Neural progenitor cell (in vitro differentiated cells): Measurements from ENCODE around the gene ZNF429. TPM values are rescaled to one million over a fixed set of nuclear protein-coding genes. Genes with fewer than 3 reads are reported as not detected.
"Not testable (repeated sequence)": the region's sequence is repeated elsewhere in the genome, so short reads cannot be mapped to it uniquely, and the experiment has no call there.

ENCODE experiments used
- DNase-seq: peaks from one replicate; pipeline ENCODE4 v3.0.0-alpha.2; 2016; ENCODE audit warnings: low spot score
- H2AFZ ChIP-seq: fragments of 200-600 bp; sonication (generic); replicated peaks from 2 replicates; pipeline ENCODE4 v1.6.1; 2016; ENCODE audit warnings: antibody characterized with exemption
- H3F3A ChIP-seq: fragments of 200-600 bp; sonication (generic); 2 replicates; pipeline ENCODE4 v1.6.1; 2016; ENCODE audit warnings: antibody characterized with exemption, low read depth
- H3K27ac ChIP-seq: fragments of 200-600 bp; sonication (generic); 2 replicates; pipeline ENCODE4 v1.5.1; 2016; ENCODE audit warnings: mild to moderate bottlenecking
- H3K27me3 ChIP-seq: fragments of 200-600 bp; sonication (generic); 2 replicates; pipeline ENCODE4 v1.6.1; 2016; ENCODE audit warnings: mild to moderate bottlenecking, moderate library complexity
- H3K36me3 ChIP-seq: fragments of 200-600 bp; sonication (generic); 2 replicates; pipeline ENCODE4 v1.5.1; 2016
- H3K4me1 ChIP-seq: fragments of 200-600 bp; sonication (generic); 2 replicates; pipeline ENCODE4 v1.6.1; 2016; ENCODE audit warnings: mixed run types
- H3K4me2 ChIP-seq: fragments of 200-600 bp; sonication (generic); 2 replicates; pipeline ENCODE4 v1.6.1; 2016
- H3K4me3 ChIP-seq: fragments of 200-600 bp; sonication (generic); 2 replicates; pipeline ENCODE4 v1.5.1; 2016
- H3K79me2 ChIP-seq: fragments of 200-600 bp; sonication (generic); 2 replicates; pipeline ENCODE4 v1.6.1; 2016; ENCODE audit warnings: low read depth
- H3K9ac ChIP-seq: fragments of 200-600 bp; sonication (generic); 2 replicates; pipeline ENCODE4 v1.6.1; 2016
- H3K9me3 ChIP-seq: fragments of 200-600 bp; sonication (generic); 2 replicates; pipeline ENCODE4 v1.5.1; 2016; ENCODE audit warnings: low read depth
- H4K20me1 ChIP-seq: fragments of 200-600 bp; sonication (generic); 2 replicates; pipeline ENCODE4 v1.6.1; 2016; ENCODE audit warnings: low read depth
- H3K27ac Mint-ChIP-seq: 3 replicates; pipeline ENCODE4 v1.8.0; 2021; ENCODE audit warnings: mixed read lengths
- H3K27me3 Mint-ChIP-seq: 2 replicates; pipeline ENCODE4 v1.8.0; 2022; ENCODE audit warnings: low read depth, mild to moderate bottlenecking, inconsistent platforms, moderate library complexity, mixed read lengths; ENCODE audit not compliant: insufficient read depth
- H3K36me3 Mint-ChIP-seq: 3 replicates; pipeline ENCODE4 v1.8.0; 2021; ENCODE audit warnings: mixed read lengths
- H3K4me1 Mint-ChIP-seq: 3 replicates; pipeline ENCODE4 v1.8.0; 2021; ENCODE audit warnings: mixed read lengths
- H3K4me3 Mint-ChIP-seq: 3 replicates; pipeline ENCODE4 v1.8.0; 2021; ENCODE audit warnings: mild to moderate bottlenecking, moderate library complexity, mixed read lengths
- H3K9me3 Mint-ChIP-seq: 3 replicates; pipeline ENCODE4 v1.8.0; 2020; ENCODE audit warnings: mixed read lengths
- EZH2 ChIP-seq: fragments of 200-600 bp; sonication (generic); IDR thresholded peaks from 2 replicates; pipeline ENCODE4 v1.6.1; 2017; ENCODE audit warnings: antibody characterized with exemption, mild to moderate bottlenecking, moderate library complexity
- EZH2phosphoT487 ChIP-seq: fragments of 200-600 bp; sonication (generic); IDR thresholded peaks from 2 replicates; pipeline ENCODE4 v1.6.1; 2017; ENCODE audit warnings: antibody characterized with exemption
- total RNA-seq: library from RNA; depleted of rRNA; stranded (reverse); fragments of >200 nt; gene quantifications from 2 replicates; pipeline ENCODE4 v1.2.3, GENCODE V29; 2015; ENCODE audit warnings: low replicate concordance
- TF ChIP-seq, protein P1 (sequence below): fragments of 200-600 bp; sonication (generic); IDR thresholded peaks from 2 replicates; pipeline ENCODE4 v1.5.1; 2017; ENCODE audit warnings: antibody characterized with exemption, mild to moderate bottlenecking

Gene ZNF429
- total RNA-seq, 1 donor from 2014 or later: 29.4 TPM

DNA sequence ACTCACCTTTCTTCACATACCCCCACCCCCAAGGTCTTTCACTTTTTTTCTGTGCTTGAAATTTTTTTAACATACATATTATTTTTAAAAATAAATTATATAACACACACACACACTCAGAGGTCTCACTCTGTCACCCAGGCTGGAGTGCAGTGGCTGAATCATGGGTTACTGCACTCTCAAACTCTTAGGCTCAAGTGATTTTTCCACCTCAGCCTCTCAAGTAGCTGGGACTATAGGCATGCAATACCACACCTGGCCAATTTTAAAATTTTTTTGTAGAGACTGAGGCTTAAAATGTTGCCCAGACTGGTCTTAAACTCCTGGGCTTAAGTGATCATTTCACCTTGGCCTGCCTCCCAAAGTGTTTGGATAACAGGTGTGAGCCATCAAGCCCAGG, 32.9 kb upstream of the ZNF429 start:
- TF ChIP-seq EZH2 (no peak), EZH2phosphoT487 (no peak)
- TF ChIP-seq, protein P1, sequence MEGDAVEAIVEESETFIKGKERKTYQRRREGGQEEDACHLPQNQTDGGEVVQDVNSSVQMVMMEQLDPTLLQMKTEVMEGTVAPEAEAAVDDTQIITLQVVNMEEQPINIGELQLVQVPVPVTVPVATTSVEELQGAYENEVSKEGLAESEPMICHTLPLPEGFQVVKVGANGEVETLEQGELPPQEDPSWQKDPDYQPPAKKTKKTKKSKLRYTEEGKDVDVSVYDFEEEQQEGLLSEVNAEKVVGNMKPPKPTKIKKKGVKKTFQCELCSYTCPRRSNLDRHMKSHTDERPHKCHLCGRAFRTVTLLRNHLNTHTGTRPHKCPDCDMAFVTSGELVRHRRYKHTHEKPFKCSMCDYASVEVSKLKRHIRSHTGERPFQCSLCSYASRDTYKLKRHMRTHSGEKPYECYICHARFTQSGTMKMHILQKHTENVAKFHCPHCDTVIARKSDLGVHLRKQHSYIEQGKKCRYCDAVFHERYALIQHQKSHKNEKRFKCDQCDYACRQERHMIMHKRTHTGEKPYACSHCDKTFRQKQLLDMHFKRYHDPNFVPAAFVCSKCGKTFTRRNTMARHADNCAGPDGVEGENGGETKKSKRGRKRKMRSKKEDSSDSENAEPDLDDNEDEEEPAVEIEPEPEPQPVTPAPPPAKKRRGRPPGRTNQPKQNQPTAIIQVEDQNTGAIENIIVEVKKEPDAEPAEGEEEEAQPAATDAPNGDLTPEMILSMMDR: no peak
- H3K9me3 ChIP-seq: no peaks in the 10 kb centered on the region
- H3K27ac ChIP-seq: no peak overlapping the region
- DNase-seq: no peak
- Mint-ChIP-seq H3K27me3 (no peaks in the 10 kb centered on the region), H3K36me3 (peaks cover 6% of the 10 kb centered on the region), H3K27ac (no peak overlapping the region), H3K4me1 (no peaks in the 10 kb centered on the region), H3K9me3 (peaks cover 44% of the 10 kb centered on the region), H3K4me3 (no peak overlapping the region)
- H3K4me3 ChIP-seq: no peak overlapping the region
- H2AFZ ChIP-seq: no peak overlapping the region
- no peaks in the 10 kb centered on the region for H3K79me2 ChIP-seq
- H3F3A ChIP-seq: no peaks in the 10 kb centered on the region
- H3K9ac ChIP-seq: no peak overlapping the region
- no peak overlapping the region for H3K4me2 ChIP-seq
- H4K20me1 ChIP-seq: no peaks in the 10 kb centered on the region
- H3K27me3 ChIP-seq: no peaks in the 10 kb centered on the region
- no peaks in the 10 kb centered on the region for H3K36me3 ChIP-seq
- no peaks in the 10 kb centered on the region for H3K4me1 ChIP-seq

DNA sequence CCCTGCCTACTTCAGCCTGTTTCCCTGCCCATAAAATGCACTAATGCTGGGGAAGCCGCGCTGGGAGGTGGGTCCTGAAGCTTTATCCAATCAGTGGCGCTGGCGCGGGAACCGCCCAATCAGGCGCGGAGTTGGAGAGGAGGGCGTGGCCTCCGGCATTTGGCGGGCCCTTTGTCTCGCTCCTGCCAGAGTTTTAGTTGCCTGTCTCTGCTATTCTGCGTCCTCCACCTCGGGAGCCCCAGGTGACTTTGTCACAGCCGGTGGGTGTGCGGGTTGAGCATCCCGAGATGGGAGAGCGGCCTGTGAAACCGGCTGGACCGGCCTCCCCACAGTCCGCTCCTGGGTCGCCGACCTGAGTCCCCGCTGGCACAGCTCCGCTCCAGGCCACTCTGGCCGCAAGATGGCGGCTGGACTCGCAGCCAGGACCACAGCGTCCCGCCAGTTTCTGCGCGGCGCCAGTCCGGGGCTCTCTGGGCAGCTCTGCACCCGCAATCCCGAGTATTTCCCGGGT, 30.7 kb upstream of the ZNF429 start:
- no peaks in the 10 kb centered on the region for H3K4me1 Mint-ChIP-seq
- H3K27ac Mint-ChIP-seq: no peak overlapping the region

DNA sequence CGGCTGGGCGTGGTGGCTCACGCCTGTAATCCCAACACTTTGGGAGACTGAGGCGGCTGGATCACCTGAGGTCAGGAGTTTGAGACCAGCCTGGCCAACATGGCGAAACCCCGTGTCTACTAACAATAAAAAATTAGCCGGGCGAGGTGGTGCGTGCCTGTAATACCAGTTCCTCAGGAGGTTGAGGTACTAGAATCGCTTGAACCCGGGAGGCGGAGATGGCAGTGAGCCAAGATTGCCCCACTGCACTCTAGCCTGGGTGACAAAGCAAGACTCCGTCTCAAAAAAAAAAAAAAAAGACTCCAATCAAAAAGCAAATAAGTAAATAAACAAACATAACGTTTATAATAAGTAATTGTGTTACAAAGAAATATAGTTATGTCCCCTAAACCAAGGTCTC, 23.0 kb upstream of the ZNF429 start:
- not testable (repeated sequence) for H3K27ac ChIP-seq, H3K79me2 ChIP-seq, DNase-seq, H3K9me3 ChIP-seq, H3F3A ChIP-seq, H3K4me3 Mint-ChIP-seq, H3K27me3 Mint-ChIP-seq, H2AFZ ChIP-seq, H3K9ac ChIP-seq, H3K4me1 Mint-ChIP-seq, H3K36me3 ChIP-seq, H3K4me3 ChIP-seq, H3K36me3 Mint-ChIP-seq, H4K20me1 ChIP-seq, H3K4me2 ChIP-seq, H3K27me3 ChIP-seq, H3K4me1 ChIP-seq, H3K27ac Mint-ChIP-seq
- peaks cover 57% of the 10 kb centered on the region for H3K9me3 Mint-ChIP-seq

More for the DNA sequence above, 30.7 kb upstream of the ZNF429 start:
- peak; percentile 82 for DNase-seq
- no peak overlapping the region for H3K4me3 Mint-ChIP-seq
- H3K9ac ChIP-seq: peak overlapping the region; percentile 36
- no peaks in the 10 kb centered on the region for H3F3A ChIP-seq
- peak overlapping the region; percentile 77 for H3K27ac ChIP-seq
- H4K20me1 ChIP-seq: no peaks in the 10 kb centered on the region
- no peaks in the 10 kb centered on the region for H3K36me3 ChIP-seq
- H3K9me3 Mint-ChIP-seq: peaks cover 44% of the 10 kb centered on the region
- H3K27me3 Mint-ChIP-seq: no peaks in the 10 kb centered on the region
- H3K4me3 ChIP-seq: peak overlapping the region; percentile 42
- H3K4me2 ChIP-seq: peak overlapping the region; percentile 44
- peaks cover 6% of the 10 kb centered on the region for H3K36me3 Mint-ChIP-seq
- H3K27me3 ChIP-seq: no peaks in the 10 kb centered on the region
- TF ChIP-seq, protein P1: no peak
- no peak for TF ChIP-seq EZH2phosphoT487
- no peak for TF ChIP-seq EZH2
- no peaks in the 10 kb centered on the region for H3K4me1 ChIP-seq
- no peaks in the 10 kb centered on the region for H3K9me3 ChIP-seq
- no peak overlapping the region for H2AFZ ChIP-seq
- H3K79me2 ChIP-seq: no peaks in the 10 kb centered on the region

DNA sequence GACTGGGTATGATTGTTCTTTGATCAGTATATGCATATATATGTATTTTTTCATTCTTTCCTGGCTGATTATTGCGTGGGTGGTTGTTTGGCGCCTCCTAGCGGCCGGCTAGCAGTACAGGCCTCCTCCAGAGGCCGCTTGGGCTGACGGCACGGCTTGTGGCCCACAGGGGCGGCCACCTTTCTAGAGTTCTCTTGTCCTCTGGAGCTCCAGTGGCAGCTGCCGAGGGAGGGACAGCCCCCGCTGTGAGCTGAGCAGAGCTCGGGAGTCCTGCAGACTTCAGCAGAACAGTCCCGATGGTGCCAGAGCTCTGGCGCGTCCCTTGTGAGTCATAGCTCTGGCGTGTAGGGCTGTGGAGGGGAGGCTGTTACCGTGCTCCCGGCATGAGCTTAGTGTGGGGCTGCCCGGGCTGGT, 22.5 kb upstream of the ZNF429 start:
- H3K36me3 ChIP-seq: no peaks in the 10 kb centered on the region
- DNase-seq: peak; percentile 26
- no peaks in the 10 kb centered on the region for H3K27me3 Mint-ChIP-seq
- H3K9me3 ChIP-seq: no peaks in the 10 kb centered on the region
- H3K4me1 Mint-ChIP-seq: no peaks in the 10 kb centered on the region
- no peak overlapping the region for H3K4me3 ChIP-seq
- no peaks in the 10 kb centered on the region for H3K79me2 ChIP-seq
- H3K4me3 Mint-ChIP-seq: no peak overlapping the region
- no peak overlapping the region for H3K27ac ChIP-seq
- no peaks in the 10 kb centered on the region for H3F3A ChIP-seq
- no peak for TF ChIP-seq EZH2
- TF ChIP-seq EZH2phosphoT487: no peak
- TF ChIP-seq, protein P1: peak; percentile 60
- H3K9ac ChIP-seq: no peak overlapping the region
- H3K27me3 ChIP-seq: no peaks in the 10 kb centered on the region
- H3K4me2 ChIP-seq: no peak overlapping the region
- peaks cover 4% of the 10 kb centered on the region for H3K36me3 Mint-ChIP-seq
- no peaks in the 10 kb centered on the region for H3K4me1 ChIP-seq
- H4K20me1 ChIP-seq: no peaks in the 10 kb centered on the region
- no peak overlapping the region for H2AFZ ChIP-seq
- H3K9me3 Mint-ChIP-seq: peaks cover 58% of the 10 kb centered on the region
- H3K27ac Mint-ChIP-seq: no peak overlapping the region
